A549 (cell line): ENCODE measurements around the gene APOBEC3G. TPM values are rescaled to one million over a fixed set of nuclear protein-coding genes. Genes with fewer than 3 reads are reported as not detected.
A peak's percentile ranks its signal among the peaks of the same experiment; 100 is the strongest.

Experiments used
- ATAC-seq, 2 experiments: fragments of 200-7000 bp in 1 of 2; fragments of >200 bp in 1 of 2; cut with Nextera tagmentation in 1 of 2; cut with Tn5 transposase in 1 of 2; 3 replicates each; pipeline versions ENCODE4 v1.8.0 to v1.9.1; 2018 to 2020; ENCODE audit warnings: mild to moderate bottlenecking in 1 of 2, moderate library complexity in 1 of 2
- CTCF ChIA-PET: fragments of 300-600 bp; sonication (Branson Sonifier 250); formaldehyde crosslinking; extraction: SDS; loops from one replicate; lab custom pipeline; 2021; ENCODE audit warnings: antibody characterized with exemption, inconsistent platforms; lab: Yijun Ruan, JAX
- POLR2A ChIA-PET: fragments of 350-600 bp; formaldehyde crosslinking; extraction: SDS; loops from one replicate; lab custom pipeline; 2021; ENCODE audit warnings: antibody characterized with exemption, inconsistent platforms; lab: Yijun Ruan, JAX
- DNase-seq, 2 experiments: peaks; one replicate each; pipeline versions ENCODE4 v3.0.0 to v3.0.0-alpha.2; 2011 to 2016; ENCODE audit warnings: low read depth in 1 of 2, low spot score in 1 of 2
- FAIRE-seq: peaks from 2 replicates; lab custom pipeline; 2011; peaks lifted over from hg19 to GRCh38; lab: Jason Lieb, UNC
- H3K27ac ChIP-seq, 2 experiments: fragments of >200 bp; sonication (Bioruptor Twin); formaldehyde crosslinking; 3 replicates each; pipeline ENCODE4 v1.5.1; 2016 to 2017
- H3K4me1 ChIP-seq: fragments of >200 bp; sonication (Bioruptor Twin); formaldehyde crosslinking; 3 replicates; pipeline ENCODE4 v1.6.1; 2016
- H3K4me2 ChIP-seq: fragments of >200 bp; sonication (Bioruptor Twin); formaldehyde crosslinking; 3 replicates; pipeline ENCODE4 v1.6.1; 2016
- H3K4me3 ChIP-seq: fragments of >200 bp; sonication (Bioruptor Twin); formaldehyde crosslinking; 3 replicates; pipeline ENCODE4 v1.5.1; 2016
- H3K9me3 ChIP-seq: fragments of >200 bp; sonication (Bioruptor Twin); formaldehyde crosslinking; 3 replicates; pipeline ENCODE4 v1.6.1; 2016
- CBX2 ChIP-seq: fragments of 200-600 bp; sonication (generic); IDR thresholded peaks from 2 replicates; pipeline ENCODE4 v1.6.1; 2016; ENCODE audit warnings: low read depth, mild to moderate bottlenecking, borderline replicate concordance
- CHD2 ChIP-seq: fragments of 150-350 bp; IDR thresholded peaks from 2 replicates; pipeline ENCODE4 v1.6.1; 2014; ENCODE audit warnings: low read length; ENCODE audit not compliant: partially characterized antibody
- EHF ChIP-seq: fragments of 250-450 bp; sonication (Bioruptor Pico); IDR thresholded peaks from 2 replicates; pipeline ENCODE4 v1.5.0; 2020; ENCODE audit warnings: mild to moderate bottlenecking
- EHMT2 ChIP-seq: fragments of 200-600 bp; sonication (generic); IDR thresholded peaks from 2 replicates; pipeline ENCODE4 v1.6.1; 2016; ENCODE audit warnings: antibody characterized with exemption, low read depth, mild to moderate bottlenecking, moderate library complexity
- EP300 ChIP-seq, 2 experiments: fragments of >200 bp; sonication (Bioruptor Twin); formaldehyde crosslinking; IDR thresholded peaks; 2 replicates in 1 of 2; 3 replicates in 1 of 2; pipeline ENCODE4 v1.6.1; 2016 to 2017
- FOXS1 ChIP-seq: fragments of 250-450 bp; sonication (Bioruptor Pico); IDR thresholded peaks from 2 replicates; pipeline ENCODE4 v1.5.0; 2020; ENCODE audit warnings: mild to moderate bottlenecking, moderate library complexity
- GATA3 ChIP-seq: IDR thresholded peaks from 2 replicates; pipeline ENCODE4 v1.6.1; 2012; ENCODE audit warnings: borderline replicate concordance
- HEYL ChIP-seq: fragments of 250-450 bp; sonication (Bioruptor Pico); IDR thresholded peaks from 2 replicates; pipeline ENCODE4 v1.8.0; 2021; ENCODE audit warnings: mild to moderate bottlenecking, moderate library complexity
- HOXA7 ChIP-seq: fragments of 250-450 bp; sonication (Bioruptor Pico); IDR thresholded peaks from 2 replicates; pipeline ENCODE4 v1.5.0; 2020; ENCODE audit warnings: mild to moderate bottlenecking, moderate library complexity
- HOXB5 ChIP-seq: fragments of 250-450 bp; sonication (Bioruptor Pico); IDR thresholded peaks from 2 replicates; pipeline ENCODE4 v1.5.0; 2020; ENCODE audit warnings: mild to moderate bottlenecking, moderate library complexity
- KDM1A ChIP-seq: fragments of 200-600 bp; sonication (generic); IDR thresholded peaks from 2 replicates; pipeline ENCODE4 v1.6.1; 2016; ENCODE audit warnings: low read depth, mild to moderate bottlenecking
- MAZ ChIP-seq: fragments of 150-350 bp; IDR thresholded peaks from 2 replicates; pipeline ENCODE4 v1.6.1; 2014; ENCODE audit warnings: antibody characterized with exemption, low read depth, low read length, borderline replicate concordance
- NFE2L2 ChIP-seq: fragments of 150-350 bp; conservative IDR thresholded peaks from 2 replicates; pipeline ENCODE4 v1.6.1; 2014; ENCODE audit warnings: low read length
- RARB ChIP-seq: fragments of 250-450 bp; sonication (Bioruptor Pico); IDR thresholded peaks from 2 replicates; pipeline ENCODE4 v1.8.0; 2021; ENCODE audit warnings: mild to moderate bottlenecking, moderate library complexity
- RFX5 ChIP-seq: fragments of 450-650 bp; IDR thresholded peaks from 2 replicates; pipeline ENCODE4 v1.7.1; 2014; ENCODE audit warnings: antibody characterized with exemption, mild to moderate bottlenecking, moderate library complexity
- SMC3 ChIP-seq: fragments of >200 bp; sonication (Bioruptor Twin); formaldehyde crosslinking; IDR thresholded peaks from 3 replicates; pipeline ENCODE4 v1.6.1; 2018; ENCODE audit warnings: inconsistent platforms
- SREBF2 ChIP-seq: fragments of 450-650 bp; IDR thresholded peaks from 2 replicates; pipeline ENCODE4 v1.6.1; 2014; ENCODE audit warnings: mild to moderate bottlenecking, moderate library complexity
- TFCP2L1 ChIP-seq: fragments of 250-450 bp; sonication (Bioruptor Pico); IDR thresholded peaks from 2 replicates; pipeline ENCODE4 v1.5.0; 2021; ENCODE audit warnings: mild to moderate bottlenecking
- TP53 ChIP-seq: fragments of 250-450 bp; sonication (Bioruptor Pico); IDR thresholded peaks from 2 replicates; pipeline ENCODE4 v1.5.0; 2021; ENCODE audit warnings: mild to moderate bottlenecking, moderate library complexity
- ZFP36 ChIP-seq: fragments of 450-650 bp; IDR thresholded peaks from 2 replicates; pipeline ENCODE4 v1.6.1; 2014; ENCODE audit warnings: borderline replicate concordance; ENCODE audit not compliant: partially characterized antibody
- WGBS: methylation state at CpG from one replicate; pipeline ENCODE4 v1.1.6; 2017; ENCODE audit errors: missing lambda C conversion rate; 5-methylcytosine and 5-hydroxymethylcytosine counted together
- polyA plus RNA-seq, 4 experiments: library from polyadenylated mRNA; depleted of rRNA in 3 of 4; stranded (reverse); fragments of >200 nt; fragmentation: RNase III in 1 of 4; extraction: RNeasy Plus Mini Kit Qiagen cat#74134 plus additional on column Dnase treatment in 1 of 4; gene quantifications; 2 replicates in 3 of 4; 3 replicates in 1 of 4; pipeline ENCODE4 v1.2.3, GENCODE V29; 2011 to 2017
- TF ChIP-seq, protein P1 (sequence below): fragments of 250-450 bp; sonication (Bioruptor Pico); IDR thresholded peaks from 2 replicates; pipeline ENCODE4 v1.5.0; 2021; ENCODE audit warnings: mild to moderate bottlenecking, moderate library complexity, borderline replicate concordance
- TF ChIP-seq, protein P2 (sequence below): fragments of 450-650 bp; IDR thresholded peaks from 2 replicates; pipeline ENCODE4 v1.6.1; 2014; ENCODE audit warnings: antibody characterized with exemption
- TF ChIP-seq, protein P3 (sequence below): fragments of >200 bp; sonication (Bioruptor Twin); formaldehyde crosslinking; IDR thresholded peaks from 2 replicates; pipeline ENCODE4 v1.6.1; 2016
- TF ChIP-seq, protein P4 (sequence below): fragments of 200-600 bp; sonication (generic); IDR thresholded peaks from 2 replicates; pipeline ENCODE4 v1.6.1; 2016; ENCODE audit warnings: antibody characterized with exemption, mild to moderate bottlenecking, moderate library complexity

APOBEC3G gene
- polyA plus RNA-seq, 2 of the 4 experiments (the other 2 are of a cell fraction), result not detected

GRCh38 chr22:39098026-39098425, 21.0 kb downstream of the APOBEC3G start:
- peak overlapping the region in 1 of 2 experiments; percentile 84; a peak in 3 of 6 replicates for H3K27ac ChIP-seq
- no peak; a peak in 1 of 6 replicates for ATAC-seq
- TF ChIP-seq TP53 (CRISPR knock-in tag) (no peak), MAZ (no peak), FOXS1 (no peak), EHMT2 (no peak), HOXA7 (CRISPR knock-in tag) (no peak), EHF (CRISPR knock-in tag) (no peak), HEYL (CRISPR knock-in tag) (no peak), HOXB5 (no peak), SMC3 (no peak), KDM1A (no peak)
- TF ChIP-seq, protein P1, sequence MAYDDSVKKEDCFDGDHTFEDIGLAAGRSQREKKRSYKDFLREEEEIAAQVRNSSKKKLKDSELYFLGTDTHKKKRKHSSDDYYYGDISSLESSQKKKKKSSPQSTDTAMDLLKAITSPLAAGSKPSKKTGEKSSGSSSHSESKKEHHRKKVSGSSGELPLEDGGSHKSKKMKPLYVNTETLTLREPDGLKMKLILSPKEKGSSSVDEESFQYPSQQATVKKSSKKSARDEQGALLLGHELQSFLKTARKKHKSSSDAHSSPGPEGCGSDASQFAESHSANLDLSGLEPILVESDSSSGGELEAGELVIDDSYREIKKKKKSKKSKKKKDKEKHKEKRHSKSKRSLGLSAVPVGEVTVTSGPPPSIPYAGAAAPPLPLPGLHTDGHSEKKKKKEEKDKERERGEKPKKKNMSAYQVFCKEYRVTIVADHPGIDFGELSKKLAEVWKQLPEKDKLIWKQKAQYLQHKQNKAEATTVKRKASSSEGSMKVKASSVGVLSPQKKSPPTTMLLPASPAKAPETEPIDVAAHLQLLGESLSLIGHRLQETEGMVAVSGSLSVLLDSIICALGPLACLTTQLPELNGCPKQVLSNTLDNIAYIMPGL (CRISPR knock-in tag), result no peak
- TF ChIP-seq, protein P2, sequence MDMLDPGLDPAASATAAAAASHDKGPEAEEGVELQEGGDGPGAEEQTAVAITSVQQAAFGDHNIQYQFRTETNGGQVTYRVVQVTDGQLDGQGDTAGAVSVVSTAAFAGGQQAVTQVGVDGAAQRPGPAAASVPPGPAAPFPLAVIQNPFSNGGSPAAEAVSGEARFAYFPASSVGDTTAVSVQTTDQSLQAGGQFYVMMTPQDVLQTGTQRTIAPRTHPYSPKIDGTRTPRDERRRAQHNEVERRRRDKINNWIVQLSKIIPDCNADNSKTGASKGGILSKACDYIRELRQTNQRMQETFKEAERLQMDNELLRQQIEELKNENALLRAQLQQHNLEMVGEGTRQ, result no peak
- CTCF ChIA-PET, result interaction anchor here (0.6 to 1.7 kb wide), 5 partner anchors 9 to 228 kb away, joined by 3 to 5 read pairs (median 3); no protein-coding TSS in a partner anchor
- POLR2A ChIA-PET, result no interaction called here
- H3K4me1 ChIP-seq, result peaks cover 9% of the 10 kb centered on the region
- no peak overlapping the region for H3K4me3 ChIP-seq
- H3K4me2 ChIP-seq, result no peak overlapping the region
- no peaks in the 10 kb centered on the region for H3K9me3 ChIP-seq
- no peak for DNase-seq
- WGBS, result 81% methylated on average over 6 of the region's 6 CpGs
- FAIRE-seq, result no peak

GRCh38 chr22:39098576-39098975, 21.5 kb downstream of the APOBEC3G start:
- POLR2A ChIA-PET, result no interaction called here
- H3K27ac ChIP-seq, result no peak overlapping the region
- FAIRE-seq (no peak), DNase-seq (no peak), ATAC-seq (no peak)
- H3K4me1 ChIP-seq, result peaks cover 9% of the 10 kb centered on the region
- H3K4me2 ChIP-seq, result no peak overlapping the region
- no peak for TF ChIP-seq TFCP2L1 (CRISPR knock-in tag)
- TF ChIP-seq RFX5, result no peak
- no peak for TF ChIP-seq ZFP36
- no peak for TF ChIP-seq SREBF2
- no peaks in the 10 kb centered on the region for H3K9me3 ChIP-seq
- 88% methylated on average over 8 of the region's 8 CpGs for WGBS
- H3K4me3 ChIP-seq, result no peak overlapping the region
- CTCF ChIA-PET, result interaction anchor here (0.6 to 1.7 kb wide), 5 partner anchors 9 to 229 kb away, joined by 3 to 5 read pairs (median 4); no protein-coding TSS in a partner anchor

- no peak for FAIRE-seq
- peaks cover 9% of the 10 kb centered on the region for H3K4me1 ChIP-seq
- no peak overlapping the region for H3K4me2 ChIP-seq
- TF ChIP-seq HOXB5 (no peak), GATA3 (no peak), RFX5 (no peak), CBX2 (no peak), CHD2 (no peak), EP300 (IDR thresholded peaks at IDR 0.05) (no peak), NFE2L2 (no peak), KDM1A (no peak), RARB (CRISPR knock-in tag) (no peak)
- TF ChIP-seq, protein P3, sequence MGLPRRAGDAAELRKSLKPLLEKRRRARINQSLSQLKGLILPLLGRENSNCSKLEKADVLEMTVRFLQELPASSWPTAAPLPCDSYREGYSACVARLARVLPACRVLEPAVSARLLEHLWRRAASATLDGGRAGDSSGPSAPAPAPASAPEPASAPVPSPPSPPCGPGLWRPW, result no peak
- TF ChIP-seq, protein P4, sequence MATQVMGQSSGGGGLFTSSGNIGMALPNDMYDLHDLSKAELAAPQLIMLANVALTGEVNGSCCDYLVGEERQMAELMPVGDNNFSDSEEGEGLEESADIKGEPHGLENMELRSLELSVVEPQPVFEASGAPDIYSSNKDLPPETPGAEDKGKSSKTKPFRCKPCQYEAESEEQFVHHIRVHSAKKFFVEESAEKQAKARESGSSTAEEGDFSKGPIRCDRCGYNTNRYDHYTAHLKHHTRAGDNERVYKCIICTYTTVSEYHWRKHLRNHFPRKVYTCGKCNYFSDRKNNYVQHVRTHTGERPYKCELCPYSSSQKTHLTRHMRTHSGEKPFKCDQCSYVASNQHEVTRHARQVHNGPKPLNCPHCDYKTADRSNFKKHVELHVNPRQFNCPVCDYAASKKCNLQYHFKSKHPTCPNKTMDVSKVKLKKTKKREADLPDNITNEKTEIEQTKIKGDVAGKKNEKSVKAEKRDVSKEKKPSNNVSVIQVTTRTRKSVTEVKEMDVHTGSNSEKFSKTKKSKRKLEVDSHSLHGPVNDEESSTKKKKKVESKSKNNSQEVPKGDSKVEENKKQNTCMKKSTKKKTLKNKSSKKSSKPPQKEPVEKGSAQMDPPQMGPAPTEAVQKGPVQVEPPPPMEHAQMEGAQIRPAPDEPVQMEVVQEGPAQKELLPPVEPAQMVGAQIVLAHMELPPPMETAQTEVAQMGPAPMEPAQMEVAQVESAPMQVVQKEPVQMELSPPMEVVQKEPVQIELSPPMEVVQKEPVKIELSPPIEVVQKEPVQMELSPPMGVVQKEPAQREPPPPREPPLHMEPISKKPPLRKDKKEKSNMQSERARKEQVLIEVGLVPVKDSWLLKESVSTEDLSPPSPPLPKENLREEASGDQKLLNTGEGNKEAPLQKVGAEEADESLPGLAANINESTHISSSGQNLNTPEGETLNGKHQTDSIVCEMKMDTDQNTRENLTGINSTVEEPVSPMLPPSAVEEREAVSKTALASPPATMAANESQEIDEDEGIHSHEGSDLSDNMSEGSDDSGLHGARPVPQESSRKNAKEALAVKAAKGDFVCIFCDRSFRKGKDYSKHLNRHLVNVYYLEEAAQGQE, result no peak
- TF ChIP-seq, all 56 proteins: peak for 0
- Histone ChIP-seq H3K9me3 (no peaks in the 10 kb centered on the region), H3K4me3 (no peak overlapping the region), H3K27ac (no peak overlapping the region)
- no peak for ATAC-seq
- POLR2A ChIA-PET, result no interaction called here
- WGBS, result 88% methylated on average over 4 of the region's 13 CpGs
- CTCF ChIA-PET, result interaction anchor here (0.9 kb wide), 1 partner anchor 232 kb away, joined by 3 read pairs; no protein-coding TSS in a partner anchor
- no peak for DNase-seq
Observed at GRCh38 chr22:39101226-39101625, 24.2 kb downstream of the APOBEC3G start.
